Memory B cell (primary cell): ENCODE measurements around the gene EIF3F.

Experiments used
- ATAC-seq: fragments of 150-1000 bp; cut with Tn5 transposase; 2 replicates; pipeline ENCODE4 v1.10.0; 2021; ENCODE audit warnings: low read depth, mild to moderate bottlenecking, moderate library complexity
- DNase-seq, 2 donors: peaks; one replicate each; pipeline ENCODE4 v3.0.0; 2022; ENCODE audit warnings: low spot score in 2 of 2
- H3K27ac Mint-ChIP-seq: one replicate; pipeline ENCODE4 v1.8.0; 2022; ENCODE audit warnings: mild to moderate bottlenecking, moderate library complexity, mixed read lengths
- H3K27me3 Mint-ChIP-seq: one replicate; pipeline ENCODE4 v1.8.0; 2022; ENCODE audit warnings: mixed read lengths
- H3K36me3 Mint-ChIP-seq: one replicate; pipeline ENCODE4 v1.8.0; 2022; ENCODE audit warnings: mild to moderate bottlenecking, mixed read lengths
- H3K4me1 Mint-ChIP-seq: one replicate; pipeline ENCODE4 v1.8.0; 2022; ENCODE audit warnings: mixed read lengths
- H3K4me3 Mint-ChIP-seq: one replicate; pipeline ENCODE4 v1.8.0; 2022; ENCODE audit warnings: mild to moderate bottlenecking, moderate library complexity, mixed read lengths
- H3K9me3 Mint-ChIP-seq: one replicate; pipeline ENCODE4 v1.8.0; 2022; ENCODE audit warnings: mixed read lengths

Gene EIF3F, protein sequence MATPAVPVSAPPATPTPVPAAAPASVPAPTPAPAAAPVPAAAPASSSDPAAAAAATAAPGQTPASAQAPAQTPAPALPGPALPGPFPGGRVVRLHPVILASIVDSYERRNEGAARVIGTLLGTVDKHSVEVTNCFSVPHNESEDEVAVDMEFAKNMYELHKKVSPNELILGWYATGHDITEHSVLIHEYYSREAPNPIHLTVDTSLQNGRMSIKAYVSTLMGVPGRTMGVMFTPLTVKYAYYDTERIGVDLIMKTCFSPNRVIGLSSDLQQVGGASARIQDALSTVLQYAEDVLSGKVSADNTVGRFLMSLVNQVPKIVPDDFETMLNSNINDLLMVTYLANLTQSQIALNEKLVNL

DNA sequence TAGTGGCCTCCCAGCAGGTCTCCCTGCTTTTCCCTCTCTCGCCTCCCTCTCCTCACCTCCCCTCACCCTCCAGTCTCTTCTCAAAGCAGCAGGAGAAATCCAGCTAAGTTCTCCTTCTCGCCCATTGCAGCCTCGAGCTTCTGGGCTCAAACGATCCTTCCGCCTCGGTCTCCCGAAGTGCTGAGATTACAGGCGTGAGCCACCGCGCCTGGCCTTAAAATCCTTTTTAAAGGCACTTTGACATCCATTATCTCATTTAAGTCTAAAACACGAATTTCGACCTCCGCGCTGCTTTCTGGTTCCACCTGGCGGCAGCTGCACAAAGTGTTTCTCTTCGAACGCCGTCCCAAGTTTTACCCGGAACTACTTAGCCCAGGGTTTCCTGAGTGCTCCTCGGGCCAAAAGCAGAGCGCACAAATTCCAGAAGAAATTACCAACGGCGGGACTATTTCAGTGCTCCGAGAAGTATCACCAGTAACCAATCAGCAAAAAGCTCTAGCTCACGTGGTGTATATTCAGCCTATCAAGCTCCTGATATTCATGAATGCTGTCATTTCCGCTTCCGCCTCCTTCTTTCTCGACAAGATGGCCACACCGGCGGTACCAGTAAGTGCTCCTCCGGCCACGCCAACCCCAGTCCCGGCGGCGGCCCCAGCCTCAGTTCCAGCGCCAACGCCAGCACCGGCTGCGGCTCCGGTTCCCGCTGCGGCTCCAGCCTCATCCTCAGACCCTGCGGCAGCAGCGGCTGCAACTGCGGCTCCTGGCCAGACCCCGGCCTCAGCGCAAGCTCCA lies at the start of gene EIF3F:
EIF3F (plus strand) TSS at position 570 of the 792 bp plus-strand sequence; CDS start at position 586, 16 bp downstream.
- DNase-seq: peak; percentile 76 to 91
- ATAC-seq: peak; percentile 95
- Mint-ChIP-seq H3K4me3 (peak within 1 kb of the TSS; percentile 97), H3K27ac (peak within 1 kb of the TSS; percentile 93), H3K27me3 (no peaks in the 10 kb centered on the region), H3K9me3 (no peaks in the 10 kb centered on the region), H3K4me1 (peaks cover 26% of the 10 kb centered on the region), H3K36me3 (peaks cover 18% of the 10 kb centered on the region)

DNA sequence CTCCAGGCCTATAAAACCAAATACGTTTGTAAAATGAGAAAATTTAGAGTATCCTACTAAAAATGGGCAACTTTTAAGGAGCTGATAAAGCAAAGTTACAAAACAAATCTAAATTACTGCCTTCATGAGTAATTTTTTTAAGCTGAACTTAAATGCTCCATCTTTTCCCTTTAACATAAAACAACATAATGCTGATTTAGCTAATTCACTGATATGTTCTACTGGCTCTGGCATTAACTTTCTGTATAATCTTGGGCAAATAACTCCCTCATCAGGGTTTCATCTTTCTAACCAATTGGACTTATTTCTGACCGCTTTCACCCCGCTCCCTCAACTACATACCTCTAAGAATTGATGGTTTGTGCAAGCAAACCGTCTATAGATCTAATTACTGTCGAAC lies 46.0 kb upstream of the EIF3F start:
- Mint-ChIP-seq H3K36me3 (no peaks in the 10 kb centered on the region), H3K4me3 (no peak overlapping the region), H3K27me3 (peaks cover 9% of the 10 kb centered on the region), H3K27ac (no peak overlapping the region), H3K4me1 (no peaks in the 10 kb centered on the region), H3K9me3 (peaks cover 16% of the 10 kb centered on the region)
- DNase-seq (no peak), ATAC-seq (no peak)

DNA sequence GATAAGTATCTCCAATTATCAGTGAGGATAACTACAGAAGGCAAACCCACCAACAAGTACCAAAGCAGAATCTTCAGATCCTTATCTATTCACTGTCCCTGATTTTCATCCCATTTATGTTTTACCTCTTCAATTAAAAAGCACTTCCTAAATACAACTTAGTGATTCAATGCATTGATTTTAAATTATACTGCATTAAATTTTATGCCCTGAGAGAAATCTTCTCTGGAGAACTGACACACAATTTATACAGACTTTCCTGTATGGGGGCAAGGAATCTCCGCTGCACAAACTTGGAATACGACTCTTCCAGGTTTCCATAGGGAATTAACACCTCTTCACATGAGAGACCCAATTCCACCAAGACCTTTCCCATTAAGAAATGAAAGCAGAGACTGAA lies 45.5 kb upstream of the EIF3F start, which contains the start of gene OR10A3:
OR10A3 (minus strand) TSS at position 101 of the 400 bp plus-strand sequence. CDS start 2,188 bp downstream, outside the sequence.
- Mint-ChIP-seq H3K4me1 (no peaks in the 10 kb centered on the region), H3K4me3 (no peak within 1 kb of the TSS), H3K36me3 (no peaks in the 10 kb centered on the region), H3K27me3 (peaks cover 9% of the 10 kb centered on the region), H3K9me3 (peaks cover 16% of the 10 kb centered on the region), H3K27ac (no peak within 1 kb of the TSS)
- DNase-seq (no peak), ATAC-seq (no peak)

DNA sequence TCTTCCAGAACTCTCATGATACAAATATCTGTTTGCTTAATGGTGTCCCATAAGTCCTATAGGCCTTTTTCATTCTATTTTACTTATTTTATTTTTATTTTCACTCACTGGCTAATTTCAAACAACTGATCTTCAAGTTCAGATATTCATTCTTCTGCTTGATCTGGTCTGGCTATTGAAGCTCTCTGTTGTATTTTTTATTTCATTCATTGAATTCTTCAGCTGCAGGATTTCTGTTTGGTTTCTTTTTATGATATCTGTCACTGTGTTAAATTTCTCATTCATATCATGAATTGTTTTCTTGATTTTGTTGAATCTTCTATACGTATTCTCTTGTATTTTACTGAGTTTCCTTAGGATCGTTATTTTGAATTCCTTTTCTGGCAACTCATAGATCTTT lies 43.0 kb upstream of the EIF3F start:
- Mint-ChIP-seq H3K4me3 (no peak overlapping the region), H3K27me3 (peaks cover 10% of the 10 kb centered on the region), H3K9me3 (peaks cover 16% of the 10 kb centered on the region), H3K27ac (no peak overlapping the region), H3K36me3 (no peaks in the 10 kb centered on the region), H3K4me1 (no peaks in the 10 kb centered on the region)
- ATAC-seq: no peak
- DNase-seq: no peak

DNA sequence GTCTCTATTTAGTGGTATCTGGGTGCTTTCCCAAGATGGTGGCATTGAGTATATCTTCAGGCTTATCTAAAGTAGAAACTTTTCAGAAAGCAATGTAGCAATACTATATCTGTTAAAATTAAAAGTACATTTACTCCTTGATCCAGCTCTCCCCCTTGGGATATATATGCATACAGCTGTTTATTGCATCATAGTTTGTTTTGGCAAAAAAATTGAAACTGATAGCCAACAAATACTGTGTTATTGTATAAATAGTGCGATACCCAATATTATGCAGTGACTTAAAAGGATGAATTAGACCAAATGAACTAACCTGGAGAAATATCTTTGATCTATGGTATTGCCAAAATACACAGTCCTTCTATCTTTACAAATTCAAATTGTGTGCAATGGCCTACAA lies 37.2 kb upstream of the EIF3F start:
- no peaks in the 10 kb centered on the region for H3K4me1 Mint-ChIP-seq
- peaks cover 10% of the 10 kb centered on the region for H3K27me3 Mint-ChIP-seq
- H3K4me3 Mint-ChIP-seq: no peak overlapping the region
- ATAC-seq: no peak
- no peak overlapping the region for H3K27ac Mint-ChIP-seq
- no peaks in the 10 kb centered on the region for H3K36me3 Mint-ChIP-seq
- H3K9me3 Mint-ChIP-seq: no peaks in the 10 kb centered on the region
- no peak for DNase-seq

DNA sequence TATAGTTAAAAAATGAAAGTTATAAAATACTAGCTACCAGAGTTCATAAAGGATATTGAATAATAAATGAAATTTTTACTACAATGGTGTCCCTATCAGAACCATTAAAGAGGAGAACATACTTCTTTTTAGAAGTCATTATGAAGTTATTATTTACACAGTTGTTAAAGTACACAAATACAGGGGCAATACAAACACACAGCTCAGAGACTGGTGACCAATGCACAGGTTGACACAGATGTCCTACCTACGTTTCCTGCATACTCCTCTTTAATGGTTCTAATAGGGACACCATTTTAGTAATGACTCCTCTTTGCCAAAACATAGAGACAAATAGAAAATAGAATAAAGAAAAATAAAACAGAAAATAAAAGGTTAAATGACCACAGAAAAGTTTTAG lies 31.9 kb upstream of the EIF3F start:
- Mint-ChIP-seq H3K36me3 (no peaks in the 10 kb centered on the region), H3K27ac (no peak overlapping the region), H3K9me3 (peaks cover 3% of the 10 kb centered on the region), H3K4me3 (no peak overlapping the region), H3K27me3 (peaks cover 2% of the 10 kb centered on the region), H3K4me1 (no peaks in the 10 kb centered on the region)
- no peak for ATAC-seq
- no peak for DNase-seq

DNA sequence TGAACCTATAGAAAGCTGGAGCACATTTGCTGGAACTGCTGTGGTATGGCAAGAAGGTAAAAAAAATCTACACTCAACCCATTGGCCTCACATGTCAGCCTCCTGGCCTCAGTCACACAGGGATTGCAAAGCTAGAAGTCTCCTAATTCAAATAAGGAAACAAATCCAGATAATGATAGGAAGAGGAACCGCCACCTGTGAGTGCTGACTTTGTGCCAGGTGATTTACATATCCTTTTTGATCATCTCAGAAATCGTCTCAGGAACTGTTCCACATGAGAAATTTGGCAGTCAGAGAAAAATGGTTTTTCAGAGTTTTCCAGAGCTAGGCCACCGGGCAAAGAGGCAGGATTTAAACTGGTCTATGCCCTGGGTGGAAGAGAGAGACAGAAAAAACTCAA lies 22.9 kb upstream of the EIF3F start:
- no peak overlapping the region for H3K27ac Mint-ChIP-seq
- H3K27me3 Mint-ChIP-seq: peaks cover 20% of the 10 kb centered on the region
- DNase-seq (no peak), ATAC-seq (no peak)
- H3K9me3 Mint-ChIP-seq: no peaks in the 10 kb centered on the region
- H3K36me3 Mint-ChIP-seq: no peaks in the 10 kb centered on the region
- no peaks in the 10 kb centered on the region for H3K4me1 Mint-ChIP-seq
- no peak overlapping the region for H3K4me3 Mint-ChIP-seq

DNA sequence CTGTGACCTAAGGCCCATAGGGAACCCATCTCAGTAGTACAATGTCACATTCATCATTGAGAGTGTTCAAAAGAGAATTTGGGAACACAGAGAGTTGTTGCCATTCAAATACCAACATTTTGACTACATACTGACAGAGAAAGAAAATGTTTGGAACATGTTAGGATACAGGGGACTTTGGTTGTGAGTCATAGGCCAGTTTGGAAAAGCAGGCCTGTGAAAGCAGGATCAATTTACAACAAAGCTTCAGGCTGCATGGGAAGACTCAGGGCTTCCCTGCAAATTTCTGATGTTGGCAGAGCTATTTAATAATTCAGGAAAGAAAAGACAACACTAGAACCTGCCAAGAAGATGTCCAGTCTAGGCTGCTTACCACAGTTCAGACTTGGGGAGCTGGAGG lies 22.3 kb upstream of the EIF3F start:
- H3K9me3 Mint-ChIP-seq: no peaks in the 10 kb centered on the region
- H3K4me3 Mint-ChIP-seq: no peak overlapping the region
- peaks cover 20% of the 10 kb centered on the region for H3K27me3 Mint-ChIP-seq
- H3K27ac Mint-ChIP-seq: no peak overlapping the region
- ATAC-seq (no peak), DNase-seq (no peak)
- no peaks in the 10 kb centered on the region for H3K4me1 Mint-ChIP-seq
- H3K36me3 Mint-ChIP-seq: no peaks in the 10 kb centered on the region

DNA sequence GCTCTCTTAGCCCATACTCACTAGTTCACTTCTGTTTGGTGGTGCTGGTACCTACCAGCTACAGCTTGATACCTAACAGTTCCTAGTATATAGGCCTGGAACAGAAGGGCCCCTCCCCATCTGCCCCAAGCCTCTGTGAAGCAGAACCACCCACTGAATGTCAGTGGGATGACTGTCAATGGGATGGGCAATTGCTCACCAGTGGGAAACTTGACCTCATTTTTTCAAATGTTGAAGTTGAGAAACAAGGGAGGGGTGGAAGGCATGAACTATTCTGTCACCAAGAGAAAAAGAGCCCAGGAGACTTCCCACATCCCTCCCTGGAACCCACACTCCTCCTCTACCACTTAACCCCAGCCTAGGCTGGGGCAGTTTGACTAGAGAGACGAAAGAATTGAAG lies 21.8 kb upstream of the EIF3F start, which contains the start of gene NLRP10:
NLRP10 (minus strand) TSS at position 62 of the 400 bp plus-strand sequence. CDS start 1,952 bp downstream, outside the sequence.
- no peaks in the 10 kb centered on the region for H3K4me1 Mint-ChIP-seq
- H3K36me3 Mint-ChIP-seq: no peaks in the 10 kb centered on the region
- ATAC-seq (no peak), DNase-seq (no peak)
- H3K27ac Mint-ChIP-seq: no peak within 1 kb of the TSS
- H3K9me3 Mint-ChIP-seq: no peaks in the 10 kb centered on the region
- H3K4me3 Mint-ChIP-seq: no peak within 1 kb of the TSS
- peaks cover 20% of the 10 kb centered on the region for H3K27me3 Mint-ChIP-seq

DNA sequence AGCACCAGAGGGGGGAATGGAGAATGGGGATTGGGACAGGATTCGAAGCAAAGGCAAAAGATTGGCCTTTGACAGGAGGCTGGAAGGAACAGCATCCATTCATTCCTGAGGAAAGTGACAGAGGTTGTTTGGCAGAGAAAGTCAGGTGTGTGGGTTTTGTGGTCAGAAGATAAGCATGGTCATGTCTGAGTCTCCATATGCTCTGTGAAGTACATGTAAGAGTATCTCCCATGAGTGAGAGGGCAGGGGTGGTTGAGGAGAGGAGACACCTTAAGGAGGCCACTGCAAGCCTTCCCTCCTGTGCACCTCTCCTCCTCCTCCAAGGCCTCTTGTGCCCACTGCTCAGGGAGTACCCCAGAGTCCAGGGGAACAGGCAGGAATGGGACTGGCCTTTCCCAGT lies 20.0 kb upstream of the EIF3F start:
- DNase-seq: no peak
- Mint-ChIP-seq H3K9me3 (no peaks in the 10 kb centered on the region), H3K4me1 (no peaks in the 10 kb centered on the region), H3K27me3 (peaks cover 20% of the 10 kb centered on the region), H3K27ac (no peak overlapping the region), H3K36me3 (no peaks in the 10 kb centered on the region), H3K4me3 (no peak overlapping the region)
- no peak for ATAC-seq

DNA sequence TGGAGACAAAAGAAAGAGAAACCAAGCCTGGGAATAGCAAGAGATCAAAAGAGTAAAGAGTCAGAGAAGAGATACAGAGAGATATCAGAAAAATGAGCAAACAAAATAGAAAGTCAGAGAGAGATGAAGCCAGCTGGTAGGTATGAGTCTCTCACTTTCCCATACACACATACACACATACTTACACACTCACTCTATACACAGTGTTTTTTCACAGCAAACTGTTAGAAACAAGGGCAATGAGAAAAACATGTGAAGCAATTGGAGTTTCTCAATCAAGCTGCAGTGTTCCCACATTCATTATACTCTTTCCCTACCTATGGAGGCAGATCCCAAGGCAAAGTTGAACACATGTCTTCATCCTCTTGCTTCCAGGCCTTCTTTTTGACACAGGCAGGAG lies 19.3 kb upstream of the EIF3F start:
- Mint-ChIP-seq H3K27ac (no peak overlapping the region), H3K9me3 (no peaks in the 10 kb centered on the region), H3K27me3 (peaks cover 20% of the 10 kb centered on the region), H3K36me3 (no peaks in the 10 kb centered on the region), H3K4me3 (no peak overlapping the region), H3K4me1 (no peaks in the 10 kb centered on the region)
- no peak for ATAC-seq
- DNase-seq: no peak

DNA sequence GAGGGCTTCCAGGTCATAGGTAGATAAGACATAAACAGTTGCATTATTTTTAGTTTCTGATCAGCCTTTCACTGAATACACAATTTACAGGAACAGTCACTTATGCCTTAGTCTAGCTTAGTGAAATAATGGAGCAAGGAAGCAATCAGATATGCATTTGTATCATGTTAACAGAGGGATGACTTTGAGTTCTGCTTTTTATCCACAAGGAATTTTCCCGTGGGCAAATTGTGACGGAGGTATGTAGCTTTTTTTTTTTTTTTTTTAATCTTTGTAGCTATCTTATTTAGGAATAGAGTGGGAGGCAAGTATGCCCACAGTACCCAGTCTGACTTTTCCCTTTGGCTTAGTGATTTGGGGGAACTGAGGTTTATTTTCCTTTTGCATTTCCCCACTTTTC lies 18.5 kb upstream of the EIF3F start:
- Mint-ChIP-seq H3K4me1 (no peaks in the 10 kb centered on the region), H3K27ac (no peak overlapping the region), H3K27me3 (peaks cover 16% of the 10 kb centered on the region), H3K4me3 (no peak overlapping the region), H3K36me3 (no peaks in the 10 kb centered on the region), H3K9me3 (no peaks in the 10 kb centered on the region)
- no peak for ATAC-seq
- DNase-seq: no peak

DNA sequence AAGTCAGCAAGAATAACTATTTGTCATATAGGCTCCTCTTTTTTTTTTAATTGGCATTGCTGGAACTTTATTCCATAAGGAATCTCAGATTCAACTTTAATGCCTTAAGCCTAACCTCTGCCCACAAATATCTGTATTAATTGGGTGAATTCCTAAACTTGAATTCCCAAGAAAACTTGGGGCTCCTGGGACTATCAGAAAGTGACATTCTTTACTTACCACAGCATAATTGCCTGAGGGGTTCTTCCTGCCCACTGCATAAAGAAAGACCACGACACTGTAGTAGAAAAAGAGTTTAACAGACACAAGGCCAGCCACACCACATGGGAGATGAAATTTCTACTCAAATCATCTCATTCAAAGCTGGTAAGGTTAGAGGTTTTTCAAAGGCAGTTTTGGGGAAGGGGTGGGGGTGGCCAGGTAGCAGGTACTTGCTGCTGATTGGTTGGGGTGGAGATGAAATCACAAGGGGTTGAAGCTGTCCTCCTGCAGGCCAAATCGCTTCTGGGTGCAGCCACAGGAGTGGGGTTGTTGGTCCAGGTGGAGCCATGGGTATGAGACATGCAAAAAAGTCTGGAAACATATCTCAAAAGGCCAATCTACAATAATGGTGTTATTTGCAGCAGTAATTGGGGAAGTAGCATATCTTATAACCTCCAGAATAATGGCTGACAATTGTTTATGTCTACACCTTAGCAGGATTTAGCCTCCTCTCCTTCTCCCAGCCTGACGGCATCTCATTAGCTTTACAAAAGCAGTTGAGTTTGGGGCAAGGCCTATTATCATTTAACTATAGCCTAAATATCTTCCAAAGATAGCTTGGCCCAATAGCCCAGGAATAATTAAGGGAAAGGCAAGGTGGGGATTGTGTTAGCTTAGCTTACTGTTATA lies 17.1 kb upstream of the EIF3F start:
- H3K4me3 Mint-ChIP-seq: no peak overlapping the region
- DNase-seq (no peak), ATAC-seq (no peak)
- no peaks in the 10 kb centered on the region for H3K9me3 Mint-ChIP-seq
- H3K27ac Mint-ChIP-seq: no peak overlapping the region
- no peaks in the 10 kb centered on the region for H3K4me1 Mint-ChIP-seq
- H3K27me3 Mint-ChIP-seq: peaks cover 16% of the 10 kb centered on the region
- no peaks in the 10 kb centered on the region for H3K36me3 Mint-ChIP-seq

DNA sequence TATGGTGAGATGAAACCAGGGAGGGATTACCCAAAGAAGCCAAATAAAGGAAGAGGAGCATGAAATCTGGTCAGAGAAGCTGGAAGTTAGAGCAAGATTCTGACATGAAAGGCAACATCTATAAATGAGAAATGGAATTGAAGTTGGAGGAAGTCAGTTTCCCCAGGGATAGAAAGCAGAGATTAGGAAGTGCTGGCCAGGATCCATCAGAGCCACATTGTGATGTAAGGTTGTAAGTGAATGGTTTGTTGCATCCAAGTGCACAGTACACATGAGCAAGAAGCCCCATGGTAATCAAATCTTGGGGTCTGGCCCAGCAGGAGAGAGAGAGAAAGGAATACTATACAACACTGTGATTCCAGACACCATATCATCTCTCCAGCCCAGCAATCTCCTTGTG lies 15.3 kb upstream of the EIF3F start:
- no peak for ATAC-seq
- no peak for DNase-seq
- no peaks in the 10 kb centered on the region for H3K9me3 Mint-ChIP-seq
- H3K27ac Mint-ChIP-seq: no peak overlapping the region
- no peaks in the 10 kb centered on the region for H3K4me1 Mint-ChIP-seq
- no peak overlapping the region for H3K4me3 Mint-ChIP-seq
- no peaks in the 10 kb centered on the region for H3K36me3 Mint-ChIP-seq
- peaks cover 14% of the 10 kb centered on the region for H3K27me3 Mint-ChIP-seq
